HFFc6 (cell line): ENCODE measurements around the gene CEBPZ. TPM values are rescaled to one million over a fixed set of nuclear protein-coding genes. Genes with fewer than 3 reads are reported as not detected.
"Not testable (repeated sequence)": the region's sequence is repeated elsewhere in the genome, so short reads cannot be mapped to it uniquely, and the experiment has no call there.

Experiments
- DNase-seq: peaks from one replicate; pipeline ENCODE4 v3.0.0-alpha.2; 2018
- H3K27ac Mint-ChIP-seq: 2 replicates; pipeline ENCODE4 v1.8.0; 2020; ENCODE audit warnings: mild to moderate bottlenecking, mixed read lengths
- H3K27me3 Mint-ChIP-seq: 2 replicates; pipeline ENCODE4 v1.8.0; 2021; ENCODE audit warnings: mild to moderate bottlenecking, moderate library complexity, mixed read lengths; ENCODE audit not compliant: insufficient read depth
- H3K36me3 Mint-ChIP-seq: 2 replicates; pipeline ENCODE4 v1.8.0; 2021; ENCODE audit warnings: low read depth, mixed read lengths
- H3K4me1 Mint-ChIP-seq: 2 replicates; pipeline ENCODE4 v1.8.0; 2020; ENCODE audit warnings: low read depth, mixed read lengths
- H3K4me3 Mint-ChIP-seq: 2 replicates; pipeline ENCODE4 v1.8.0; 2020; ENCODE audit warnings: mild to moderate bottlenecking, moderate library complexity, mixed read lengths
- H3K9me3 Mint-ChIP-seq: 2 replicates; pipeline ENCODE4 v1.8.0; 2020; ENCODE audit warnings: mild to moderate bottlenecking, mixed read lengths
- CTCF ChIP-seq: fragments of 200-600 bp; sonication (generic); IDR thresholded peaks from 2 replicates; pipeline ENCODE4 v1.5.0; 2021; ENCODE audit warnings: antibody characterized with exemption, mild to moderate bottlenecking
- total RNA-seq, 6 experiments: library from RNA; stranded (reverse); fragmentation: NEBNext Ultra II Directional; extraction: Animal tissue kit (Norgen Biotek cat#: 25700); gene quantifications; 2 replicates in 1 of 6; 3 replicates in 5 of 6; pipeline ENCODE4 v1.2.3, GENCODE V29; 2021

CEBPZ gene
- total RNA-seq, 6 experiments from 2014 or later, result 36.9 to 50.2 (median 40.7) TPM

GRCh38 chr2:37203708-37204107, 27.7 kb downstream of the CEBPZ start:
- Mint-ChIP-seq H3K27me3 (no peaks in the 10 kb centered on the region; the same call in 1 of the 2 replicates), H3K9me3 (peaks cover 11% of the 10 kb centered on the region), H3K4me3 (no peak overlapping the region), H3K36me3 (peaks cover 70% of the 10 kb centered on the region), H3K27ac (no peak overlapping the region), H3K4me1 (peaks cover 15% of the 10 kb centered on the region; the same call in 1 of the 2 replicates)
- TF ChIP-seq CTCF, result no peak
- DNase-seq, result no peak

DNA sequence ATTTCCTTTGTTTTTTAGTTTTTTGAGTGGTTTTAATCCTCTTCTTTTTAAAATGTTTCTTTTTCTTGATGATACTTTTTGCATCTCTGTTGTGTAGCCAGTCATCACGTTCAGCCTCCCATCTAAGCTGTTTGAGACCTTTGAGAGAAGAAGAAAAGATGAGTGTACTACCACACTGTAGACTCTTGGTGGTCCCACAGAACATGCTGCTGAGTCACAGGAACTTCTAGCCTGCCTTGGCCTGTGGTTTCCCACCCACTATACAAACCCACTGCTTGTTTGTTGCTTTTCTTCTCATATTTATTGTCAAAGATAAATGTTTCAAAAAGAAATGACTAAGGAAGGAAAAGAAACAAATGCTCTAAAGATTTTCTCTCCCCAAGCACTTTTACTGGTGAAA, 29.6 kb downstream of the CEBPZ start:
- H3K36me3 Mint-ChIP-seq, result peaks cover 51% of the 10 kb centered on the region
- no peaks in the 10 kb centered on the region for H3K9me3 Mint-ChIP-seq
- no peak for DNase-seq
- TF ChIP-seq CTCF, result no peak
- H3K4me3 Mint-ChIP-seq, result no peak overlapping the region
- H3K27me3 Mint-ChIP-seq, result peaks cover 2% of the 10 kb centered on the region; the same call in 1 of the 2 replicates
- peak overlapping the region; percentile 37; the same call in 1 of the 2 replicates for H3K27ac Mint-ChIP-seq
- peaks cover 22% of the 10 kb centered on the region for H3K4me1 Mint-ChIP-seq

- DNase-seq, result no peak
- peaks cover 22% of the 10 kb centered on the region for H3K4me1 Mint-ChIP-seq
- no peaks in the 10 kb centered on the region for H3K9me3 Mint-ChIP-seq
- H3K4me3 Mint-ChIP-seq, result no peak overlapping the region
- H3K27ac Mint-ChIP-seq, result peak overlapping the region; percentile 9; the same call in 1 of the 2 replicates
- peaks cover 4% of the 10 kb centered on the region for H3K27me3 Mint-ChIP-seq
- TF ChIP-seq CTCF, result no peak
- peaks cover 45% of the 10 kb centered on the region for H3K36me3 Mint-ChIP-seq
Observed at GRCh38 chr2:37201208-37201607, 30.2 kb downstream of the CEBPZ start.

DNA sequence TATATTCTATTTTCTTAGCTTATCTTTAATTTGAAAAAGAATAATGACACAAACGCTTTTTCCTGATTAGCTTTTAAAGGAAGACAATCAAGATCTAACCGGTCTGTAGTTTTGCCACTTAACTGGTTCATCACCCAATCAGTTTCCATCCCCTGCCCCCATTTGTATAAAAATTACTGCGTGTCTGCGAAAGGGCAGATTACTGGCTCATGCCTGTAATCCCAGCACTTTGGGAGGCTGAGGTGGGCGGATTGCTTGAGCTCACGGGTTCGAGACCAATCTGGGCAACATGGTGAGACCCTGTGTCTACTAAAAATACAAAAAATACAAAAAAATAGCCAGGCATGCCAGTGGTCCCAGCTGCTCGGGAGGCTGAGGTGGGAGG, 32.7 kb downstream of the CEBPZ start:
- Mint-ChIP-seq H3K36me3 (peaks cover 20% of the 10 kb centered on the region), H3K27ac (no peak overlapping the region; the same call in 1 of the 2 replicates), H3K4me1 (peaks cover 22% of the 10 kb centered on the region), H3K9me3 (no peaks in the 10 kb centered on the region), H3K27me3 (peaks cover 6% of the 10 kb centered on the region), H3K4me3 (no peak overlapping the region)
- no peak for DNase-seq
- TF ChIP-seq CTCF, result no peak

DNA sequence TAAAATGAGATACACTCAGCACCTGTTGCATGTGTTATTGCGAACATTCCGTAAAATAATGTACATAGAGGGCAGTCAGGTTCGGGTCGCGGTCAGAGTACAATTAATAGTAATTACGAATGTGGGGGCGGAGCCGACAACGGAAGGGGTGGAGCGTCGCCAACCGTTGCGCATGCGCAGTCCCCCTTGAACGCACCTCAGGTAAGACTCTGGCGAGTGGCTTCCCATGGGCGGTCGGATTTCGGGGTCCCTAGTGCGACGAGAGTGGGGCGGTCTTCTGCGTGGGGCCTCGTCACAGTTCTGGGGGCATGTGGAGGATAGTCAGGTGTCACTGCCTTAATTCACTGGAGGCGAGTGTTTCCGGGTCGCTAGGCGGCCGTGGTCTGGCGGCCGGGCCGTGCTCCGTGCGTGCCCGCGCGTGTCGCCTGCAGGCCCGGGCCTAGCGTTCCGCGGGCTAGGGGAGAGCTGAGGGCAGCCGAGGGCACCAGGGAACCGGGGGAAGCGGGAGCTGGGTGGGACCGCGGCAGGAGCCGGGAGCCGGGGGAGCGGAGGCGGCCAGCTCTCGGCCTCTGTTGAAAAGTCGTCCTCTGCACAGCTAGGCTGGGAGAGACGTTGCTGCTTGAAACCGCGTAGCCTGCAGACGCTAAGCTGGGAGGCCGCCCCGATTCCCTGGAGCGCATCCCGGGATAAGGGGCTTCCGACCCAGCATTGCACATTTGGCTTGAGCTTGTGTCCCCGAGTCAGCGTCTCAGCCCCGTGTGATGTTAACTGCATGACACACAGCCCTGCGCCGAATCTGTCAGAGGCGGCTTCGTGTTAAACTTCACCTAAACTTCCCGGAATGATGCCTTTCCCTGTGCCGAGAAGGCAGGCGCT, 34.8 kb downstream of the CEBPZ start, which contains the start of gene CEBPZOS:
Gene CEBPZOS, plus strand, starts transcription at position 177 of the 876 bp plus-strand sequence. CDS start 3,209 bp downstream, outside the sequence.
- Mint-ChIP-seq H3K9me3 (no peaks in the 10 kb centered on the region), H3K36me3 (peaks cover 4% of the 10 kb centered on the region; the same call in 1 of the 2 replicates), H3K27me3 (peaks cover 7% of the 10 kb centered on the region), H3K27ac (peak within 1 kb of the TSS; percentile 99), H3K4me1 (peaks cover 16% of the 10 kb centered on the region), H3K4me3 (peak within 1 kb of the TSS; percentile 100)
- TF ChIP-seq CTCF, result no peak
- peak; percentile 54 for DNase-seq

GRCh38 chr2:37195862-37196319, 35.5 kb downstream of the CEBPZ start:
- H3K36me3 Mint-ChIP-seq, DNase-seq, H3K27me3 Mint-ChIP-seq, H3K9me3 Mint-ChIP-seq, H3K4me1 Mint-ChIP-seq: not testable (repeated sequence)
- peak overlapping the region; percentile 100 for H3K4me3 Mint-ChIP-seq
- peak overlapping the region; percentile 99 for H3K27ac Mint-ChIP-seq
